Measurements from ENCODE around the gene LRP2BP.

DNA sequence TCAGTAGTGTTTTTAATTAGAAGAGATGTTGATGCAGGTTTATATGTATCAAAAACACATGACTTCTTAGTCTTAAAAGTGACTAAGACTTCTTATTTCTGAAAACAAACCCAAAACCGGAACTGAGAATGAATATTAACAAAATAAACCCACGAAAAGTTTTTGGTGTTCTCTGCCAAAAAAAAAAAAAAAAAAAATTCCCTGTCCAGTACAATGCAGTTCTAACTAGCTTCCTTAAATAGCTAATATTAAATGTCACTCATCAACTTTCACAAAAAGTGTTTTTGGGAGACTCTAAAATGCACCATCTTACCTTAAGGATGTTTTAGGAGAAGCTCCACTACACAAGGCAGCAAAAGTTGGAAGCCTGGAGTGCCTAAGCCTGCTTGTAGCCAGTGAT, 2.9 kb upstream of the LRP2BP start:
- TF ChIP-seq, protein P1, sequence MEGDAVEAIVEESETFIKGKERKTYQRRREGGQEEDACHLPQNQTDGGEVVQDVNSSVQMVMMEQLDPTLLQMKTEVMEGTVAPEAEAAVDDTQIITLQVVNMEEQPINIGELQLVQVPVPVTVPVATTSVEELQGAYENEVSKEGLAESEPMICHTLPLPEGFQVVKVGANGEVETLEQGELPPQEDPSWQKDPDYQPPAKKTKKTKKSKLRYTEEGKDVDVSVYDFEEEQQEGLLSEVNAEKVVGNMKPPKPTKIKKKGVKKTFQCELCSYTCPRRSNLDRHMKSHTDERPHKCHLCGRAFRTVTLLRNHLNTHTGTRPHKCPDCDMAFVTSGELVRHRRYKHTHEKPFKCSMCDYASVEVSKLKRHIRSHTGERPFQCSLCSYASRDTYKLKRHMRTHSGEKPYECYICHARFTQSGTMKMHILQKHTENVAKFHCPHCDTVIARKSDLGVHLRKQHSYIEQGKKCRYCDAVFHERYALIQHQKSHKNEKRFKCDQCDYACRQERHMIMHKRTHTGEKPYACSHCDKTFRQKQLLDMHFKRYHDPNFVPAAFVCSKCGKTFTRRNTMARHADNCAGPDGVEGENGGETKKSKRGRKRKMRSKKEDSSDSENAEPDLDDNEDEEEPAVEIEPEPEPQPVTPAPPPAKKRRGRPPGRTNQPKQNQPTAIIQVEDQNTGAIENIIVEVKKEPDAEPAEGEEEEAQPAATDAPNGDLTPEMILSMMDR (IDR thresholded peaks at IDR 0.05): no peak
- no peak for TF ChIP-seq POLR2A (IDR thresholded peaks at IDR 0.05)

All from lower leg skin (tissue), 3 donors.